Thyroid gland (tissue), 4 donors: ENCODE results near the gene FAM222B. TPM values are rescaled to one million over a fixed set of nuclear protein-coding genes. Genes with fewer than 3 reads are reported as not detected.

ENCODE experiments used
- DNase-seq, 2 donors: peaks; one replicate each; pipeline ENCODE4 v3.0.0-alpha.2; 2019
- H3K27ac ChIP-seq, 3 donors: fragments of 200-600 bp; sonication (generic); 1 replicate in 2 of 3; 2 replicates in 1 of 3; pipeline ENCODE4 v1.5.1; 2016 to 2019; ENCODE audit warnings: mild to moderate bottlenecking in 1 of 3, moderate library complexity in 1 of 3
- H3K27me3 ChIP-seq: fragments of 200-600 bp; sonication (generic); one replicate; pipeline ENCODE4 v1.5.1; 2019
- H3K36me3 ChIP-seq, 2 donors: fragments of 200-600 bp; sonication (generic); one replicate each; pipeline ENCODE4 v1.5.1; 2016 to 2019
- H3K4me1 ChIP-seq, 2 donors: fragments of 200-600 bp; sonication (generic); one replicate each; pipeline ENCODE4 v1.5.1; 2017 to 2019
- H3K4me3 ChIP-seq, 3 donors: fragments of 200-600 bp; sonication (generic); replicated peaks in 1 of 3; 1 replicate in 2 of 3; 2 replicates in 1 of 3; pipeline ENCODE4 v1.5.1; 2016; ENCODE audit warnings: mild to moderate bottlenecking in 1 of 3
- H3K9me3 ChIP-seq: fragments of 200-600 bp; sonication (generic); one replicate; pipeline ENCODE4 v1.5.1; 2017
- CTCF ChIP-seq, 6 experiments: fragments of 200-600 bp in 3 of 6; fragments of 450-650 bp in 3 of 6; sonication (generic) in 3 of 6; IDR thresholded peaks; one replicate each; pipeline ENCODE4 v1.5.1; 2016 to 2019; ENCODE audit warnings: antibody characterized with exemption in 6 of 6, mild to moderate bottlenecking in 2 of 6, inconsistent platforms in 1 of 6, moderate library complexity in 1 of 6
- POLR2A ChIP-seq, 2 donors: fragments of 450-650 bp; IDR thresholded peaks; one replicate each; pipeline ENCODE4 v1.6.1; 2017; ENCODE audit warnings: antibody characterized with exemption in 2 of 2, mild to moderate bottlenecking in 2 of 2, moderate library complexity in 1 of 2
- WGBS, 2 donors: methylation state at CpG; one replicate each; pipeline ENCODE4 v1.1.5; 2017; 5-methylcytosine and 5-hydroxymethylcytosine counted together
- intact Hi-C: fragments of 100-400 bp; cut with DNase I; formaldehyde crosslinking; loops from one replicate; pipeline ENCODE4 v1.15.1; 2023
- total RNA-seq, 4 donors: library from RNA; depleted of rRNA; stranded (reverse); fragments of >200 nt; gene quantifications; one replicate each; pipeline ENCODE4 v1.2.3, GENCODE V29; 2016

Gene FAM222B
- total RNA-seq, 4 donors from 2014 or later: 14.1 to 22.6 (median 15.8) TPM

GRCh38 chr17:28763804-28764266 lies 78.8 kb downstream of the FAM222B start:
- Histone ChIP-seq H3K4me3 (no peak overlapping the region), H3K9me3 (no peaks in the 10 kb centered on the region), H3K36me3 (peaks cover 7 to 14% of the 10 kb centered on the region in 2 donors), H3K27ac (no peak overlapping the region), H3K4me1 (peaks cover 3 to 11% of the 10 kb centered on the region in 2 donors), H3K27me3 (no peaks in the 10 kb centered on the region)
- intact Hi-C loops: loop anchor here (5.0 to 10.0 kb wide), 2 partner anchors 91 to 148 kb away; partner anchors contain the start of gene ERAL1
- TF ChIP-seq POLR2A (IDR thresholded peaks at IDR 0.05) (no peak), CTCF (IDR thresholded peaks at IDR 0.05) (peak; percentile 76 to 90 (median 85))
- WGBS, 2 donors: 57 to 62% methylated on average over 5 of the region's 5 CpGs
- peak; percentile 82 to 86 for DNase-seq

- Histone ChIP-seq H3K4me3 (no peak overlapping the region), H3K4me1 (peaks cover 3 to 11% of the 10 kb centered on the region in 2 donors), H3K36me3 (peaks cover 13 to 20% of the 10 kb centered on the region in 2 donors), H3K27ac (no peak overlapping the region), H3K9me3 (no peaks in the 10 kb centered on the region), H3K27me3 (no peaks in the 10 kb centered on the region)
- WGBS, 2 donors: 84 to 100% methylated on average over 1 of the region's 1 CpG
- TF ChIP-seq CTCF (IDR thresholded peaks at IDR 0.05): no peak
- no peak for TF ChIP-seq POLR2A (IDR thresholded peaks at IDR 0.05)
- no peak for DNase-seq
- intact Hi-C loops: loop anchor here (5.0 to 10.0 kb wide), 2 partner anchors 92 to 149 kb away; partner anchors contain the start of gene ERAL1
Measured at GRCh38 chr17:28763137-28763799, 79.3 kb downstream of the FAM222B start.

- 44 to 45% methylated on average over 9 of the region's 9 CpGs for WGBS, 2 donors
- intact Hi-C loops: loop anchor here (5.0 to 10.0 kb wide), 2 partner anchors 94 to 151 kb away; partner anchors contain the start of gene ERAL1
Measured at GRCh38 chr17:28760601-28761562, 81.7 kb downstream of the FAM222B start.

GRCh38 chr17:28759256-28759865 lies 83.2 kb downstream of the FAM222B start:
- H3K9me3 ChIP-seq: no peaks in the 10 kb centered on the region

More at GRCh38 chr17:28760601-28761562, 81.7 kb downstream of the FAM222B start:
- peak; percentile 62 to 64 for DNase-seq
- H3K9me3 ChIP-seq: no peaks in the 10 kb centered on the region
- no peaks in the 10 kb centered on the region for H3K27me3 ChIP-seq
- H3K4me1 ChIP-seq: peaks cover 8 to 21% of the 10 kb centered on the region in 2 donors
- H3K36me3 ChIP-seq: peaks cover 16 to 18% of the 10 kb centered on the region in 2 donors
- no peak overlapping the region for H3K4me3 ChIP-seq
- TF ChIP-seq CTCF (IDR thresholded peaks at IDR 0.05): no peak
- no peak for TF ChIP-seq POLR2A (IDR thresholded peaks at IDR 0.05)
- H3K27ac ChIP-seq: peak overlapping the region in 2 of 3 donors; percentile 51 to 53

More at GRCh38 chr17:28759256-28759865, 83.2 kb downstream of the FAM222B start:
- no peak for TF ChIP-seq CTCF (IDR thresholded peaks at IDR 0.05)
- no peak for TF ChIP-seq POLR2A (IDR thresholded peaks at IDR 0.05)
- 92 to 94% methylated on average over 12 to 18 of the region's 18 CpGs for WGBS, 2 donors
- H3K4me3 ChIP-seq: no peak overlapping the region
- no peak for DNase-seq
- intact Hi-C loops: no loop called here
- no peaks in the 10 kb centered on the region for H3K27me3 ChIP-seq
- H3K27ac ChIP-seq: no peak overlapping the region
- H3K4me1 ChIP-seq: peaks cover 8 to 21% of the 10 kb centered on the region in 2 donors
- H3K36me3 ChIP-seq: peaks cover 16 to 18% of the 10 kb centered on the region in 2 donors
